Smooth muscle cell (in vitro differentiated cells): ENCODE data around the gene WNT9B. TPM values are rescaled to one million over a fixed set of nuclear protein-coding genes. Genes with fewer than 3 reads are reported as not detected.

ENCODE experiments used
- DNase-seq: peaks from one replicate; lab custom pipeline; 2025; ENCODE audit not compliant: unreplicated experiment; lab: John Stamatoyannopoulos, UW
- H2AFZ ChIP-seq: fragments of 200-600 bp; sonication (generic); 2 replicates; pipeline ENCODE4 v1.6.0; 2016; ENCODE audit warnings: antibody characterized with exemption, low read depth, mild to moderate bottlenecking
- H3F3A ChIP-seq: fragments of 200-600 bp; sonication (generic); 2 replicates; pipeline ENCODE4 v1.6.0; 2017; ENCODE audit warnings: antibody characterized with exemption, low read depth
- H3K27ac ChIP-seq: fragments of 200-600 bp; sonication (generic); 2 replicates; pipeline ENCODE4 v1.5.1; 2016; ENCODE audit warnings: low read depth, mild to moderate bottlenecking
- H3K27me3 ChIP-seq: fragments of 200-600 bp; sonication (generic); 2 replicates; pipeline ENCODE4 v1.6.1; 2016; ENCODE audit warnings: low read depth, mild to moderate bottlenecking
- H3K36me3 ChIP-seq: fragments of 200-600 bp; sonication (generic); 2 replicates; pipeline ENCODE4 v1.5.1; 2016; ENCODE audit warnings: low read depth
- H3K4me1 ChIP-seq: fragments of 200-600 bp; sonication (generic); 2 replicates; pipeline ENCODE4 v1.5.1; 2016; ENCODE audit warnings: low read depth
- H3K4me2 ChIP-seq: fragments of 200-600 bp; sonication (generic); 2 replicates; pipeline ENCODE4 v1.6.0; 2016; ENCODE audit warnings: mild to moderate bottlenecking
- H3K4me3 ChIP-seq: fragments of 200-600 bp; sonication (generic); 2 replicates; pipeline ENCODE4 v1.5.1; 2016; ENCODE audit warnings: mild to moderate bottlenecking
- H3K79me2 ChIP-seq: fragments of 200-600 bp; sonication (generic); 2 replicates; pipeline ENCODE4 v1.6.0; 2016; ENCODE audit warnings: low read depth, mild to moderate bottlenecking
- H3K9ac ChIP-seq: fragments of 200-600 bp; sonication (generic); 2 replicates; pipeline ENCODE4 v1.6.0; 2016; ENCODE audit warnings: low read depth
- H3K9me3 ChIP-seq: fragments of 200-600 bp; sonication (generic); replicated peaks from 2 replicates; pipeline ENCODE4 v1.5.1; 2016; ENCODE audit warnings: low read depth
- H4K20me1 ChIP-seq: fragments of 200-600 bp; sonication (generic); 2 replicates; pipeline ENCODE4 v1.6.0; 2016; ENCODE audit warnings: low read depth
- CTCF ChIP-seq: fragments of 200-600 bp; sonication (generic); IDR thresholded peaks from 2 replicates; pipeline ENCODE4 v1.5.1; 2017; ENCODE audit warnings: borderline replicate concordance, mild to moderate bottlenecking, antibody characterized with exemption; ENCODE audit not compliant: insufficient read depth, poor library complexity, severe bottlenecking
- WGBS: methylation state at CpG from one replicate; pipeline ENCODE4 v1.1.7; 2016; ENCODE audit warnings: low lambda C conversion rate; 5-methylcytosine and 5-hydroxymethylcytosine counted together
- polyA plus RNA-seq: library from polyadenylated mRNA; unstranded; fragments of >200 nt; fragmentation: Nextera tagmentation; extraction: Ambion mirVana; gene quantifications from 2 replicates; pipeline ENCODE4 v1.2.1, GENCODE V29; 2016
- total RNA-seq: library from RNA; depleted of rRNA; stranded (reverse); fragments of >200 nt; gene quantifications from 2 replicates; pipeline ENCODE4 v1.2.3, GENCODE V29; 2014

The WNT9B gene
- total and polyA plus RNA-seq, 2 experiments from 2014 or later: not detected

DNA sequence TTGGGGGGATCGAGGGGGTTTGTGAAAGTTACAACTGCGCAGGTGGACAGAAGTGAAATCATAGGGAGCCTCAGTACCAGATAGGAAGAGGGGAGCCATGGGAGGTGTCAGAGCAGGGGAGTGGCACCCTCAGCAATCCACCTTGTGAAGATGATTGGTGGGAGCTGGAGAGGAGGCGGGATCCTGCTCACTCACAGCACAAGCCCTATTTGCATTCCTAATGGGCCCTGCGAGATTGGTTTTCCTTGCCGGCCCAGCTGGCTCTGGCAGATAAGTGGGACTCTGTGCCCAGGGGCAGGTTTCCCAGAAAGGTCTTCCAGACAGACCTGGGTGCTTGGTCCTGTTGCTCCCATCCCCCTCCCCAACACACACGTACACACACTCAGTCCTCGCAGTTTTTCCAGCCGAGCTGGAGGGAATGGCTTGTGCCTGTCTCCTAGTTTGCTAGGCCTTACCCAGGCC lies 42.2 kb upstream of the WNT9B start:
- H3K79me2 ChIP-seq: no peaks in the 10 kb centered on the region
- H2AFZ ChIP-seq: no peak overlapping the region
- TF ChIP-seq CTCF: no peak
- 61% methylated on average over 8 of the region's 8 CpGs for WGBS
- no peak for DNase-seq
- no peaks in the 10 kb centered on the region for H3K27me3 ChIP-seq
- peaks cover 8% of the 10 kb centered on the region for H3K4me1 ChIP-seq
- no peaks in the 10 kb centered on the region for H3K9me3 ChIP-seq
- no peaks in the 10 kb centered on the region for H3K36me3 ChIP-seq
- H3K27ac ChIP-seq: no peak overlapping the region
- no peaks in the 10 kb centered on the region for H3F3A ChIP-seq
- H4K20me1 ChIP-seq: no peaks in the 10 kb centered on the region
- H3K9ac ChIP-seq: no peak overlapping the region
- H3K4me3 ChIP-seq: no peak overlapping the region
- H3K4me2 ChIP-seq: no peak overlapping the region

- no peaks in the 10 kb centered on the region for H3K27me3 ChIP-seq
- no peaks in the 10 kb centered on the region for H3K79me2 ChIP-seq
- no peak overlapping the region for H2AFZ ChIP-seq
- H3K27ac ChIP-seq: no peak overlapping the region
- no peak for DNase-seq
- 71% methylated on average over 10 of the region's 10 CpGs for WGBS
- no peaks in the 10 kb centered on the region for H3K9me3 ChIP-seq
- TF ChIP-seq CTCF: no peak
- H3F3A ChIP-seq: no peaks in the 10 kb centered on the region
- H3K4me1 ChIP-seq: peaks cover 8% of the 10 kb centered on the region
- no peak overlapping the region for H3K4me2 ChIP-seq
- no peaks in the 10 kb centered on the region for H4K20me1 ChIP-seq
- H3K9ac ChIP-seq: no peak overlapping the region
- no peak overlapping the region for H3K4me3 ChIP-seq
- H3K36me3 ChIP-seq: no peaks in the 10 kb centered on the region
These were observed 40.5 kb upstream of the WNT9B start for GRCh38 chr17:46810837-46811236.

DNA sequence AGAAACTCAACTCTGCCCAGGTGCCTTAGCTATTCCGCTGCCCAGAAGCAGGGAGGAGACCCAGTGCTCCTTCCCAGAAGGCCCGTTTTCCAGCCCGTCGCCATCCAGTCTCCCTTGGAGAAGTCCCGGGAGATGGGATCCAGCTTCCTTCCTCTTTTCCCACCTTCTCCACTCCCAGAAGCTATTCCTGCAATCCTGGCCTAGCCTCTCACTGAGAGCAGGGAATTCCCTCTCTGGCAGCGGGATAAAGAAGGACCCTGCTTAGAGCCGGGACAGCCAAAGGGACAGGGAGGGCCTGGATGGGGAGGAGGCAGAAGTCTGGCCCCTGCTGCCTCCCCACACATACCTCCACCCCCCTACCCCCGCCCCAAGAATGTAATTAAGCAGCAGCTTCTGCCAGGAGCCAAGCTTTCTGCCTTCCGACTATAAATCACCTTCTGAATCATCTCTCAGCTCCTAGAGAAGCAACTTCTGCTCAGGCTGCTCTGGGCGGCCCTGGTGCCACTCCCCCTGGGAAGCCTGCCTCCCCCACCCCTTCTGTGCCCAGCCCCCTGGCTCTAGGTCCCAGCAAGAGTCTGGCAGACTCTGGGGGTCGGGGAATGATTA lies 39.3 kb upstream of the WNT9B start:
- no peaks in the 10 kb centered on the region for H3F3A ChIP-seq
- peaks cover 8% of the 10 kb centered on the region for H3K4me1 ChIP-seq
- no peaks in the 10 kb centered on the region for H3K36me3 ChIP-seq
- TF ChIP-seq CTCF: no peak
- H3K79me2 ChIP-seq: no peaks in the 10 kb centered on the region
- H3K4me2 ChIP-seq: peak overlapping the region; percentile 40
- DNase-seq: no peak
- no peak overlapping the region for H3K4me3 ChIP-seq
- no peaks in the 10 kb centered on the region for H4K20me1 ChIP-seq
- no peak overlapping the region for H3K27ac ChIP-seq
- 25% methylated on average over 11 of the region's 11 CpGs for WGBS
- no peaks in the 10 kb centered on the region for H3K9me3 ChIP-seq
- no peak overlapping the region for H2AFZ ChIP-seq
- H3K27me3 ChIP-seq: peaks cover 10% of the 10 kb centered on the region
- H3K9ac ChIP-seq: no peak overlapping the region

DNA sequence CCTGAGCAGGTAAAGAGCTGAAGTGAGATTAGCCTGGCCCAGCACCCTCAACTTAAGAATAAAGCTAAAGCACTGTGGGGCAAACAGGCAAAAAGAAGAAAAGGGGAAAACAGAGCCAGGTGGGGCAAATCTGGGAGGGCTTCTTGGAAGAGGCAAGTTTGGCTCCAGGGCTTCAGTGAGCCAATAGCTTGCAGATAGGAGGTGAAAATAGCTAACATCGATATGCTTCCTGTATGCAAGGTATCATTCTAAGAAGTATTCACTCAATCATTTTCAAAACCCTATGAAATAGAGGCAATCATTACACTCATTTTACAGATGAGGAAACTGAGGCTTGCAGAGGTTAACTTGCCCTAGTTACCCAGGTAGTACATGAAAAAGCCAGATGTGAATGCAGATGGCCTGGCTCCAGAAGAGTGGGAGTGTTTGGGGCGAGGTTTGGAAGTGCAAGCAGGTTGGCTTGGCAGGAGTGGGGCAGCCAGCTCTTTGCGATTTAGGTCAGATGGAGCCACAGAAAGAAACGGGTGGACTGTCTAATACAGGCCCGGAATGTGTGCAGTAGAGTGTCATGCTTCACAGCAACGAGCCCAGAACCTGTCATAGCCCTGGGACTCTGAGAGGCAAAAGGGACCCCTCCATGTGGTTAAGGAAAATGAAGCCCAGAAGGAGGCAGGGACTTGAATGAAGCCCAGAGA lies 38.6 kb upstream of the WNT9B start:
- no peak overlapping the region for H3K27ac ChIP-seq
- no peaks in the 10 kb centered on the region for H4K20me1 ChIP-seq
- H3K36me3 ChIP-seq: no peaks in the 10 kb centered on the region
- WGBS: 93% methylated on average over 6 of the region's 6 CpGs
- H3F3A ChIP-seq: no peaks in the 10 kb centered on the region
- no peak for TF ChIP-seq CTCF
- H2AFZ ChIP-seq: no peak overlapping the region
- DNase-seq: no peak
- no peaks in the 10 kb centered on the region for H3K79me2 ChIP-seq
- H3K4me3 ChIP-seq: no peak overlapping the region
- H3K9ac ChIP-seq: no peak overlapping the region
- H3K4me2 ChIP-seq: peak overlapping the region; percentile 40
- H3K4me1 ChIP-seq: peaks cover 8% of the 10 kb centered on the region
- peaks cover 17% of the 10 kb centered on the region for H3K27me3 ChIP-seq
- no peaks in the 10 kb centered on the region for H3K9me3 ChIP-seq
